ENCODE data around the gene C2orf81. TPM values are rescaled to one million over a fixed set of nuclear protein-coding genes. Genes with fewer than 3 reads are reported as not detected.
A peak's percentile ranks its signal among the peaks of the same experiment; 100 is the strongest.

Gene C2orf81
- total and polyA plus RNA-seq, 10 of the 15 experiments (the other 5 are each of a cell fraction or from before 2014, with no cell fraction given), result 0.10 to 9.8 (median 2.7) TPM

GRCh38 chr2:74392449-74392743, 29.0 kb downstream of the C2orf81 start:
- intact Hi-C loops (cut with micrococcal nuclease; ENCODE audit: unreplicated experiment), result loop anchor here (5.0 to 10.0 kb wide), 3 partner anchors 125 to 248 kb away; partner anchors contain the start of gene BOLA3
- Histone ChIP-seq H4K20me1 (ENCODE audit: control insufficient read depth, insufficient read depth) (0 out of 2 replicates have a peak, but pooled peaks cover 2% of the 10 kb centered on the region), H3K9me3 (replicated peaks; ENCODE audit: control insufficient read depth, insufficient read depth, low read length) (no peaks in the 10 kb centered on the region), H3K4me3 (no peak overlapping the region; the same call in 1 of the 2 replicates), H3K9ac (ENCODE audit: control insufficient read depth, insufficient read depth, low read length) (no peak overlapping the region), H2AFZ (ENCODE audit: control insufficient read depth, low read depth, low read length) (peak overlapping the region; percentile 100), H3K79me2 (ENCODE audit: control insufficient read depth, insufficient read depth, low read length) (peaks cover 27% of the 10 kb centered on the region), H3K27ac (ENCODE audit: control insufficient read depth, insufficient read depth) (no peak overlapping the region), H3K4me2 (ENCODE audit: control insufficient read depth, insufficient read depth) (peak overlapping the region; percentile 69), H3K36me3 (ENCODE audit: control insufficient read depth in 2 of 2, insufficient read depth in 2 of 2, low read length in 1 of 2) (no peaks in the 10 kb centered on the region), H3K4me1 (ENCODE audit: control insufficient read depth, insufficient read depth, low read length) (peaks cover 3% of the 10 kb centered on the region; the same call in 1 of the 2 replicates), H3K27me3 (replicated peaks in 1 of 2; ENCODE audit: control insufficient read depth in 2 of 2, insufficient read depth in 2 of 2, low read length in 1 of 2) (no peaks in the 10 kb centered on the region)
- CTCF ChIA-PET, result interaction anchor here (0.6 to 5.2 kb wide), 23 partner anchors 8 to 566 kb away, joined by 3 to 48 read pairs (median 5); partner anchors contain the start of genes DCTN1, INO80B and MTHFD2
- no peak for FAIRE-seq
- POLR2A ChIA-PET, result interaction anchor here (0.6 to 1.6 kb wide), 3 partner anchors 11 to 76 kb away, joined by 3 to 4 read pairs (median 3); partner anchors contain the start of gene INO80B
- in situ Hi-C loops (cut with MboI), result loop anchor here (10.0 kb wide), 1 partner anchor 568 kb away; the partner anchor contains the start of gene STAMBP
- TF ChIP-seq BHLHE40 (IDR thresholded peaks at IDR 0.05; ENCODE audit: borderline replicate concordance in 1 of 2, low read depth in 2 of 2, low read length in 1 of 2) (no peak), KAT2A (conservative IDR thresholded peaks at IDR 0.05; ENCODE audit: control insufficient read depth, low read depth, low read length) (no peak), MLLT1 (IDR thresholded peaks at IDR 0.05) (peak; percentile 61)
- ATAC-seq, result no peak
- SMC1A ChIA-PET (ENCODE audit: uncharacterized antibody, unreplicated experiment), result interaction anchor here (1.0 to 6.1 kb wide), 6 partner anchors 9 to 143 kb away, joined by 3 to 36 read pairs (median 6); no protein-coding TSS in a partner anchor
- 68% methylated on average over 13 of the region's 13 CpGs for WGBS (ENCODE audit: insufficient coverage, insufficient replicate concordance, low lambda C conversion rate, missing lambda C conversion rate)
- RAD21 ChIA-PET (ENCODE audit: unreplicated experiment), result interaction anchor here (1.7 to 3.5 kb wide), 5 partner anchors 10 to 142 kb away, joined by 5 to 14 read pairs (median 9); partner anchors contain the start of gene WBP1
- no peak for DNase-seq (ENCODE audit: low read depth, low spot score)
- no TSS peak for BruUV-seq (replicated peaks)
